PC-9 (cell line): ENCODE measurements around the gene MELK. TPM values are rescaled to one million over a fixed set of nuclear protein-coding genes. Genes with fewer than 3 reads are reported as not detected.

Experiments used
- BruUV-seq: library from RNA; stranded (reverse); fragments of 400-500 nt; replicated peaks from 2 replicates; lab custom pipeline; 2021; lab: Mats Ljungman, UMichigan
- CTCF ChIA-PET: fragments of 300-600 bp; sonication (Branson Sonifier 250); formaldehyde crosslinking; loops from one replicate; lab custom pipeline; 2022; ENCODE audit warnings: antibody characterized with exemption; lab: Charles Lee
- POLR2A ChIA-PET: fragments of 300-600 bp; sonication (Branson Sonifier 250); formaldehyde crosslinking; loops from one replicate; lab custom pipeline; 2022; ENCODE audit warnings: antibody characterized with exemption; ENCODE audit not compliant: unreplicated experiment; lab: Charles Lee
- DNase-seq, 2 experiments: peaks; one replicate each; pipeline versions ENCODE4 v3.0.0 to v3.0.0-alpha.2; 2015 to 2022; ENCODE audit warnings: mixed read lengths in 1 of 2
- H2AFZ ChIP-seq: fragments of 200-600 bp; sonication (generic); 2 replicates; pipeline ENCODE4 v1.8.1; 2017; ENCODE audit warnings: antibody characterized with exemption
- H3F3A ChIP-seq: fragments of 200-600 bp; sonication (generic); 2 replicates; pipeline ENCODE4 v1.8.1; 2017; ENCODE audit warnings: antibody characterized with exemption, mild to moderate bottlenecking, low read depth; ENCODE audit not compliant: insufficient read depth
- H3K27ac ChIP-seq: fragments of 200-600 bp; sonication (generic); 2 replicates; pipeline ENCODE4 v1.6.1; 2016; ENCODE audit warnings: mixed run types
- H3K27me3 ChIP-seq: fragments of 200-600 bp; sonication (generic); 2 replicates; pipeline ENCODE4 v1.6.1; 2016; ENCODE audit warnings: low read depth, mixed run types; ENCODE audit not compliant: insufficient read depth
- H3K36me3 ChIP-seq: fragments of 200-600 bp; sonication (generic); 2 replicates; pipeline ENCODE4 v1.6.1; 2016; ENCODE audit warnings: low read depth, mixed run types
- H3K4me1 ChIP-seq: fragments of 200-600 bp; sonication (generic); replicated peaks from 2 replicates; pipeline ENCODE4 v1.6.1; 2016; ENCODE audit warnings: mixed run types; ENCODE audit not compliant: insufficient read depth
- H3K4me2 ChIP-seq: fragments of 200-600 bp; sonication (generic); 2 replicates; pipeline ENCODE4 v1.6.1; 2017; ENCODE audit warnings: mixed run types
- H3K4me3 ChIP-seq: fragments of 200-600 bp; sonication (generic); 2 replicates; pipeline ENCODE4 v1.6.1; 2016; ENCODE audit warnings: mixed run types
- H3K79me2 ChIP-seq: fragments of 200-600 bp; sonication (generic); 2 replicates; pipeline ENCODE4 v1.6.1; 2017; ENCODE audit warnings: low read depth, mixed run types
- H3K9me2 ChIP-seq: fragments of 200-600 bp; sonication (generic); 2 replicates; pipeline ENCODE4 v1.8.1; 2017; ENCODE audit warnings: mild to moderate bottlenecking; ENCODE audit not compliant: insufficient read depth
- H3K9me3 ChIP-seq: fragments of 200-600 bp; sonication (generic); 2 replicates; pipeline ENCODE4 v1.8.1; 2016; ENCODE audit warnings: low read depth; ENCODE audit not compliant: insufficient read depth
- H4K20me1 ChIP-seq: fragments of 200-600 bp; sonication (generic); 2 replicates; pipeline ENCODE4 v1.8.1; 2017; ENCODE audit not compliant: insufficient read depth
- CTCF ChIP-seq: fragments of 200-600 bp; sonication (generic); conservative IDR thresholded peaks from 2 replicates; pipeline ENCODE4 v1.6.1; 2017; ENCODE audit warnings: mixed run types, antibody characterized with exemption, mild to moderate bottlenecking, moderate library complexity
- EZH2 ChIP-seq: fragments of 200-600 bp; sonication (generic); IDR thresholded peaks from 2 replicates; pipeline ENCODE4 v1.8.0; 2017; ENCODE audit warnings: antibody characterized with exemption, low read depth
- intact Hi-C: fragments of 100-400 bp; cut with micrococcal nuclease; formaldehyde crosslinking; loops from one replicate; pipeline ENCODE4 v1.10.0; 2022; ENCODE audit not compliant: unreplicated experiment
- total RNA-seq: library from RNA; stranded (reverse); gene quantifications from 2 replicates; pipeline ENCODE4 v1.2.3, GENCODE V29; 2021

The MELK gene
- total RNA-seq, 1 experiment from 2014 or later: 48.1 TPM

GRCh38 chr9:36665921-36666431, 93.3 kb downstream of the MELK start:
- Histone ChIP-seq H3K9me3 (no peaks in the 10 kb centered on the region), H3K4me1 (peaks cover 10% of the 10 kb centered on the region; the same call in 1 of the 2 replicates), H2AFZ (no peak overlapping the region), H3K79me2 (no peaks in the 10 kb centered on the region), H3K4me2 (no peak overlapping the region), H3K4me3 (no peak overlapping the region), H3F3A (no peaks in the 10 kb centered on the region), H4K20me1 (no peaks in the 10 kb centered on the region), H3K27me3 (no peaks in the 10 kb centered on the region), H3K9me2 (no peaks in the 10 kb centered on the region), H3K36me3 (no peaks in the 10 kb centered on the region), H3K27ac (no peak overlapping the region)
- ChIA-PET POLR2A (interaction anchor here (0.6 to 0.8 kb wide), 3 partner anchors 416 to 515 kb away, joined by 3 to 7 read pairs (median 3); no protein-coding TSS in a partner anchor), CTCF (interaction anchor here (1.4 kb wide), 1 partner anchor 63 kb away, joined by 3 read pairs; no protein-coding TSS in a partner anchor)
- intact Hi-C loops: no loop called here
- DNase-seq: peak in 1 of 2 experiments; percentile 22
- no TSS peak for BruUV-seq
- TF ChIP-seq CTCF (no peak), EZH2 (no peak)

- intact Hi-C loops: no loop called here
- TF ChIP-seq CTCF: no peak
- Histone ChIP-seq H3K27me3 (no peaks in the 10 kb centered on the region), H2AFZ (no peak overlapping the region), H4K20me1 (no peaks in the 10 kb centered on the region), H3K9me2 (no peaks in the 10 kb centered on the region), H3K9me3 (no peaks in the 10 kb centered on the region), H3K79me2 (no peaks in the 10 kb centered on the region), H3K4me2 (no peak overlapping the region), H3K4me3 (no peak overlapping the region), H3F3A (no peaks in the 10 kb centered on the region), H3K4me1 (peaks cover under 1% of the 10 kb centered on the region; the same call in 1 of the 2 replicates), H3K36me3 (no peaks in the 10 kb centered on the region), H3K27ac (no peak overlapping the region)
- ChIA-PET CTCF (no interaction called here), POLR2A (no interaction called here)
- BruUV-seq: no TSS peak
- DNase-seq: no peak
Observed at GRCh38 chr9:36671561-36671960, 98.9 kb downstream of the MELK start.

- ChIA-PET CTCF (no interaction called here), POLR2A (no interaction called here)
- BruUV-seq: no TSS peak
- Histone ChIP-seq H3K4me3 (no peak overlapping the region), H3K27ac (no peak overlapping the region), H2AFZ (no peak overlapping the region), H4K20me1 (no peaks in the 10 kb centered on the region), H3K9me2 (no peaks in the 10 kb centered on the region), H3K79me2 (no peaks in the 10 kb centered on the region), H3K9me3 (no peaks in the 10 kb centered on the region), H3K4me1 (no peaks in the 10 kb centered on the region), H3K4me2 (no peak overlapping the region), H3F3A (no peaks in the 10 kb centered on the region), H3K27me3 (no peaks in the 10 kb centered on the region), H3K36me3 (no peaks in the 10 kb centered on the region; the same call in 1 of the 2 replicates)
- no peak for DNase-seq
- intact Hi-C loops: no loop called here
- TF ChIP-seq EZH2 (no peak), CTCF (no peak)
Observed at GRCh38 chr9:36676091-36676490, 103.4 kb downstream of the MELK start.
